ENCODE results near the gene SPEM2.
"Not testable (repeated sequence)": the region's sequence is repeated elsewhere in the genome, so short reads cannot be mapped to it uniquely, and the experiment has no call there.

Gene SPEM2

GRCh38 chr17:7471729-7472128 is 46.3 kb downstream of the SPEM2 start:
- Mint-ChIP-seq H3K36me3 (peaks cover 14% of the 10 kb centered on the region), H3K4me3 (no peak overlapping the region), H3K27me3 (no peaks in the 10 kb centered on the region), H3K4me1 (peaks cover 32% of the 10 kb centered on the region), H3K9me3 (no peaks in the 10 kb centered on the region), H3K27ac (peak overlapping the region; percentile 59)
- CTCF ChIA-PET: interaction anchor here (1.0 kb wide), 1 partner anchor 89 kb away, joined by 4 read pairs; no protein-coding TSS in a partner anchor
- DNase-seq: no peak

GRCh38 chr17:7474767-7475166 is 49.4 kb downstream of the SPEM2 start:
- peaks cover 14% of the 10 kb centered on the region for H3K36me3 Mint-ChIP-seq
- H3K27me3 Mint-ChIP-seq, H3K9me3 Mint-ChIP-seq, H3K4me3 Mint-ChIP-seq, DNase-seq, H3K27ac Mint-ChIP-seq, CTCF ChIA-PET: not testable (repeated sequence)
- peaks cover 48% of the 10 kb centered on the region for H3K4me1 Mint-ChIP-seq

DNA sequence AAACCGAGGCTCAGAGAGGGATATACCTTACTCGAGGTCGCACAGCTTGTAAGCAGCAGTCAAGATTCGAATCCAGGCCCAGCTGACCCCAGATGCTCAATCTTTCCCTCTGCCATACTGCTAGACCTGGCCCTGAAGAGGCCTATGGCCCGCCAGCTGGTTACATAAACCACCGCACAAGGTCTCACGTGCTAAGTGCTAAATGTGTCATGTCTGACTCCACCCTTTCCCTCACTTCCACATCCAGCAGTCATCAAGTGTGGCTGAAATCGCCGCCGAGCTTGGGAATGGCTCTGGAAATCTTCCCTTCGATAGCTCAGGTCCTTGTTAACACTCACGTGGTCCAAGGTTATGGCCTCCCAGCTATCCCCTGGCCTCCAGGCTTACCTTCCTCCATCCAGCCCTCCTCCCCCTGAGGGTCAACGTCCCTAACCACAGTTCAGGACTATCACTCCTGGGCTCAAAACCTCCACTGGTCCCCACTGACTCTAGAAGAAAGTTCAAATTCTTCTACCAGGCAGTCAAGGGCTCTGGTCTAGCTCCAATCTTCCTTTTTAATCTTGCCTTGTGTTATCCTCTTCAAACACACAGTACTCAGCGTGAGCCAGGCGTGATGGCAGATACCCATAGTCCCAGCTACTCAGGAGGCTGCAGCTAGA is 50.5 kb downstream of the SPEM2 start:
- Mint-ChIP-seq H3K27me3 (no peaks in the 10 kb centered on the region), H3K4me1 (peaks cover 56% of the 10 kb centered on the region), H3K4me3 (no peak overlapping the region), H3K27ac (no peak overlapping the region), H3K9me3 (no peaks in the 10 kb centered on the region), H3K36me3 (peaks cover 18% of the 10 kb centered on the region)
- CTCF ChIA-PET: interaction anchor here (0.9 to 2.8 kb wide), 4 partner anchors 40 to 618 kb away, joined by 3 to 10 read pairs (median 5); partner anchors contain the start of gene TMEM102
- DNase-seq: no peak

DNA sequence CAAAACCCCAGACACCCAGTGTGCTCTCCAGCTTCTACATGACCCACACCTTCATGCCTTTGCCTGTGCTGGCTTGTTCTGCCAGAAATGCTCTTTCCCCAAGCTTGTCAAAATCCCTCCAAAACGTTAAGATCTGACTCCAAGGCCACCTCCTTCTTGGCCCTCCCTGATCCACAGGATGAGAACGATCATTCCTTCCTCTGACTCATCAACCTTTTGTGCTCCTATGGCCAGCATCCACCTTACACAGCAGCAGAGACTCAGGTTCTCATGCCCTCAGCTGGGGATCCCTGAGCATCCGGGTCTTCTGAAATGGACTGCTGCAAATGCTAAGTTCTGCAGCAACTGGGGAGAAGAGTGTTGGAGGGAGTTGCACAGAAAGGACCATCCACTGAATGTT is 51.1 kb downstream of the SPEM2 start:
- DNase-seq: no peak
- H3K9me3 Mint-ChIP-seq: no peaks in the 10 kb centered on the region
- peak overlapping the region; percentile 6 for H3K27ac Mint-ChIP-seq
- CTCF ChIA-PET: interaction anchor here (1.2 to 2.8 kb wide), 3 partner anchors 41 to 120 kb away, joined by 4 to 10 read pairs (median 6); partner anchors contain the start of gene TMEM102
- H3K4me3 Mint-ChIP-seq: peak overlapping the region; percentile 1
- peaks cover 58% of the 10 kb centered on the region for H3K4me1 Mint-ChIP-seq
- H3K27me3 Mint-ChIP-seq: no peaks in the 10 kb centered on the region
- H3K36me3 Mint-ChIP-seq: peaks cover 18% of the 10 kb centered on the region

DNA sequence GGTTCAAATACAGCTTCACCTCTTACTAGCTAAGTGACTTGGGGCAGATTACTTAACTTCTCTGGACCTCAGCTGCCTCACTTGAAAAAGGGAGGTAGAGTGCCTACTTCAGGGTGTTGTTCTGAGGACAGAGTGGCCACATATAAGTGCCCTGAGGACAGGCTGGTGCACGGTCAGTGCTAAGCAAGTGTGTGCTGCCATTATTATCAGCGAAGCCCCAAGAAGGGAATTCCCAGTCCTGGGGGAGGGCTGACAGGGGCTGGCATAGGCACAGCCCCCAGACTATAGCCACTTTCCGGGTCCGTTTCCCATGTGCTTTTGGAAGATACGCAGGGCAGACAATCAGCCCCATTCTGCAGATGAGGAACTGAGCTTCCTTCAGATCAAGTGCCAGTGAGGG is 51.5 kb downstream of the SPEM2 start:
- CTCF ChIA-PET: interaction anchor here (1.4 to 2.8 kb wide), 2 partner anchors 39 to 84 kb away, joined by 3 to 10 read pairs; no protein-coding TSS in a partner anchor
- no peak for DNase-seq
- peaks cover 18% of the 10 kb centered on the region for H3K36me3 Mint-ChIP-seq
- H3K4me1 Mint-ChIP-seq: peaks cover 58% of the 10 kb centered on the region
- H3K4me3 Mint-ChIP-seq: peak overlapping the region; percentile 79
- H3K27me3 Mint-ChIP-seq: no peaks in the 10 kb centered on the region
- no peaks in the 10 kb centered on the region for H3K9me3 Mint-ChIP-seq
- peak overlapping the region; percentile 6 for H3K27ac Mint-ChIP-seq
